Central memory CD8-positive, alpha-beta T cell (primary cell): ENCODE data around the gene COCH.
A peak's percentile ranks its signal among the peaks of the same experiment; 100 is the strongest.
"Not testable (repeated sequence)": the region's sequence is repeated elsewhere in the genome, so short reads cannot be mapped to it uniquely, and the experiment has no call there.

Experiments used
- ATAC-seq: fragments of 150-1000 bp; cut with Tn5 transposase; replicated peaks from 2 replicates; pipeline ENCODE4 v1.10.0; 2022; ENCODE audit warnings: mild to moderate bottlenecking, moderate FRiP score, moderate number of reproducible peaks; ENCODE audit not compliant: poor library complexity, severe bottlenecking; ENCODE audit errors: extremely low read depth
- DNase-seq, 2 donors: peaks; one replicate each; pipeline ENCODE4 v3.0.0; 2021; ENCODE audit warnings: low spot score in 2 of 2
- H3K27ac Mint-ChIP-seq: one replicate; pipeline ENCODE4 v1.8.0; 2022; ENCODE audit warnings: low read depth, mild to moderate bottlenecking, moderate library complexity, mixed read lengths
- H3K27me3 Mint-ChIP-seq: one replicate; pipeline ENCODE4 v1.8.0; 2022; ENCODE audit warnings: mixed read lengths
- H3K36me3 Mint-ChIP-seq: one replicate; pipeline ENCODE4 v1.8.0; 2022; ENCODE audit warnings: mild to moderate bottlenecking, moderate library complexity, mixed read lengths; ENCODE audit not compliant: insufficient read depth
- H3K4me1 Mint-ChIP-seq: one replicate; pipeline ENCODE4 v1.8.0; 2022; ENCODE audit warnings: mixed read lengths
- H3K4me3 Mint-ChIP-seq: one replicate; pipeline ENCODE4 v1.8.0; 2022; ENCODE audit warnings: mild to moderate bottlenecking, moderate library complexity, mixed read lengths
- H3K9me3 Mint-ChIP-seq: one replicate; pipeline ENCODE4 v1.8.0; 2022; ENCODE audit warnings: mixed read lengths

The COCH gene

DNA sequence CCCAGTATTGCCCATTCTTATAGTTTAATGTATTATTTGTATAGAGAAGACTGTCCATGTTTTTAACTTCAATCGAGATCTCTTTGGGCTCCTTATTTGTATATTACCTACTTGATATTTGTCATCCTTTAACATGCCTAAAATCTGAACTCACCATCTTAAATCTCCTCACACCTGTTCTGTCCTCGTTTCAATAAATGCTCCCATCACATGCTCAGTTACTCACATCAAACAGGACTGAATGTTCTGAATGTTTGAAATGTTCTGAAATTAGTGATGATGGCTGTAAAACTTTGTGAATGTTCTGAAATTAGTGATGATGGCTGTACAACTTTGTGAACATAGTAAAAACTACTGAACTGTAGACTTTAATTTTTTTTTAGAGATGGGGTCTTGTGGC lies 34.5 kb downstream of the COCH start:
- H3K36me3 Mint-ChIP-seq, result peaks cover 20% of the 10 kb centered on the region
- ATAC-seq (no peak), DNase-seq (no peak)
- H3K4me1 Mint-ChIP-seq, result no peaks in the 10 kb centered on the region
- H3K27me3 Mint-ChIP-seq, result no peaks in the 10 kb centered on the region
- no peak overlapping the region for H3K4me3 Mint-ChIP-seq
- no peak overlapping the region for H3K27ac Mint-ChIP-seq
- no peaks in the 10 kb centered on the region for H3K9me3 Mint-ChIP-seq

- no peaks in the 10 kb centered on the region for H3K4me1 Mint-ChIP-seq
- no peak overlapping the region for H3K4me3 Mint-ChIP-seq
- ATAC-seq (no peak), DNase-seq (no peak)
- H3K9me3 Mint-ChIP-seq, result no peaks in the 10 kb centered on the region
- no peak overlapping the region for H3K27ac Mint-ChIP-seq
- H3K36me3 Mint-ChIP-seq, result peaks cover 17% of the 10 kb centered on the region
- no peaks in the 10 kb centered on the region for H3K27me3 Mint-ChIP-seq
Observed at GRCh38 chr14:30914812-30915211, 40.5 kb downstream of the COCH start.

- Mint-ChIP-seq H3K4me1 (no peaks in the 10 kb centered on the region), H3K36me3 (peaks cover 17% of the 10 kb centered on the region), H3K9me3 (no peaks in the 10 kb centered on the region), H3K4me3 (no peak overlapping the region), H3K27ac (no peak overlapping the region), H3K27me3 (no peaks in the 10 kb centered on the region)
- ATAC-seq (no peak), DNase-seq (no peak)
Observed at GRCh38 chr14:30915596-30915995, 41.2 kb downstream of the COCH start.

GRCh38 chr14:30921305-30921704 lies 46.9 kb downstream of the COCH start:
- DNase-seq (no peak), ATAC-seq (no peak)
- no peak overlapping the region for H3K4me3 Mint-ChIP-seq
- peaks cover 12% of the 10 kb centered on the region for H3K36me3 Mint-ChIP-seq
- H3K27me3 Mint-ChIP-seq, result no peaks in the 10 kb centered on the region
- H3K4me1 Mint-ChIP-seq, result no peaks in the 10 kb centered on the region
- H3K27ac Mint-ChIP-seq, result no peak overlapping the region
- H3K9me3 Mint-ChIP-seq, result no peaks in the 10 kb centered on the region

DNA sequence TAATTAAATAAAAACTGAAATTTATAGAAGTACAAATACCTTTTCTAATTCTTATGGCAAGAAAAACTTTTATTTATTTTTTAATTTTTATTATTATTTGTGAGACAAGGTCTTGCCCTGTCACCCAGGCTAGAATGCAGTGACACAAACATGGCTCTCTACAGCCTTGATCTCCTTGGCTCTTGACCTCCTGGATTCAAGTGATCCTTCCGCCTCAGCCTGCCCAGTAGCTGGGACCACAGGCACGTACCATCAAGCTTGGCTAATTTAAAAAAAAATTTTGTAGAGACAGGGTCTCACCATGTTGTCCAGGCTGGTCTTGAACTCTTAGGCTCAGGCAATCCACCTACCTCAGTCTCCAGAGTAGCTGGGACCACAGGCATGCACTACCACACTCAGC lies 47.4 kb downstream of the COCH start:
- ATAC-seq, result no peak
- H3K9me3 Mint-ChIP-seq, result no peaks in the 10 kb centered on the region
- H3K4me1 Mint-ChIP-seq, result no peaks in the 10 kb centered on the region

GRCh38 chr14:30925254-30925653 lies 50.9 kb downstream of the COCH start:
- no peaks in the 10 kb centered on the region for H3K9me3 Mint-ChIP-seq
- ATAC-seq (no peak), DNase-seq (no peak)
- no peaks in the 10 kb centered on the region for H3K27me3 Mint-ChIP-seq
- H3K4me3 Mint-ChIP-seq, result no peak overlapping the region
- no peak overlapping the region for H3K27ac Mint-ChIP-seq
- H3K36me3 Mint-ChIP-seq, result peaks cover 12% of the 10 kb centered on the region
- no peaks in the 10 kb centered on the region for H3K4me1 Mint-ChIP-seq

More for the DNA sequence above, 47.4 kb downstream of the COCH start:
- no peak for DNase-seq
- Mint-ChIP-seq H3K36me3 (peaks cover 12% of the 10 kb centered on the region), H3K27ac (no peak overlapping the region), H3K4me3 (no peak overlapping the region), H3K27me3 (no peaks in the 10 kb centered on the region)

GRCh38 chr14:30928462-30928861 lies 54.1 kb downstream of the COCH start:
- DNase-seq, result no peak
- H3K4me1 Mint-ChIP-seq, result no peaks in the 10 kb centered on the region
- H3K9me3 Mint-ChIP-seq, result no peaks in the 10 kb centered on the region
- no peak for ATAC-seq
- H3K36me3 Mint-ChIP-seq, result peaks cover 25% of the 10 kb centered on the region
- no peak overlapping the region for H3K27ac Mint-ChIP-seq
- H3K4me3 Mint-ChIP-seq, result no peak overlapping the region
- H3K27me3 Mint-ChIP-seq, result no peaks in the 10 kb centered on the region

GRCh38 chr14:30933937-30934336 lies 59.6 kb downstream of the COCH start:
- not testable (repeated sequence) for DNase-seq, ATAC-seq, H3K9me3 Mint-ChIP-seq, H3K4me3 Mint-ChIP-seq, H3K27me3 Mint-ChIP-seq, H3K4me1 Mint-ChIP-seq, H3K27ac Mint-ChIP-seq
- H3K36me3 Mint-ChIP-seq, result peaks cover 36% of the 10 kb centered on the region

- Mint-ChIP-seq H3K4me1 (peaks cover 9% of the 10 kb centered on the region), H3K9me3 (no peaks in the 10 kb centered on the region), H3K27ac (no peak overlapping the region), H3K36me3 (peaks cover 35% of the 10 kb centered on the region), H3K27me3 (no peaks in the 10 kb centered on the region), H3K4me3 (no peak overlapping the region)
- ATAC-seq (no peak), DNase-seq (no peak)
Observed at GRCh38 chr14:30935445-30935844, 61.1 kb downstream of the COCH start.

DNA sequence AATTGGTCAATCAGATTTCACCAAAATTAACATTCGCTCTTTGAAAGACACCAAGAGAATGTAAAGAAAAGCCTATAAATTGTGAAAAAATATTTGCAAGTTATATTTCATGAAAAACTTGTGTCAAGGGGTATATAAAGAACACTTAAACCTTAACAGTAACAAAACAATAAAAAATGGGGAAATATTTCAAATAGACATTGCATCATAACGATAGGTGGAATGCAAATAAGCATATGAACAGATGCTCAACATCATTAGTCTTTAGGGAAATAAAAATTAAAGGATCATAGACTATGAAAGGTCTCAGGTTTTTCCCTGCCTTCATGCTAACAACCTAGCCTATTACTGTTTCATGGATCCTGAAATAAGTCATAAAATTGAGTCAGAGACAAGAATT lies 64.3 kb downstream of the COCH start:
- H3K36me3 Mint-ChIP-seq, result peaks cover 27% of the 10 kb centered on the region
- peaks cover 14% of the 10 kb centered on the region for H3K4me1 Mint-ChIP-seq
- no peaks in the 10 kb centered on the region for H3K27me3 Mint-ChIP-seq
- DNase-seq (no peak), ATAC-seq (no peak)
- no peak overlapping the region for H3K4me3 Mint-ChIP-seq
- peak overlapping the region; percentile 2 for H3K27ac Mint-ChIP-seq
- H3K9me3 Mint-ChIP-seq, result no peaks in the 10 kb centered on the region
